Natural killer cell treated with Interleukin-12 subunit alpha and Interleukin-12 subunit beta and Interleukin-15 and Interleukin-18, amount 100 ng/mL, for 72 hours (primary cell): ENCODE measurements around the gene PLA2G4C. TPM values are rescaled to one million over a fixed set of nuclear protein-coding genes. Genes with fewer than 3 reads are reported as not detected.

Experiments used
- ATAC-seq, 2 donors: fragments of 150-1000 bp; cut with Tn5 transposase in 1 of 2; sonication (Bioruptor Pico), chemical (Tn5 transposase) in 1 of 2; 2 replicates each; pipeline ENCODE4 v1.10.0; 2021
- DNase-seq: peaks from one replicate; pipeline ENCODE4 v3.0.0; 2022; ENCODE audit warnings: low spot score
- H3K27ac Mint-ChIP-seq, 2 donors: 1 replicate in 1 of 2; 2 replicates in 1 of 2; pipeline ENCODE4 v1.8.0; 2022; ENCODE audit warnings: mixed read lengths in 2 of 2, mild to moderate bottlenecking in 1 of 2, moderate library complexity in 1 of 2
- H3K27me3 Mint-ChIP-seq, 2 donors: 1 replicate in 1 of 2; 2 replicates in 1 of 2; pipeline ENCODE4 v1.8.0; 2022; ENCODE audit warnings: mixed read lengths in 2 of 2
- H3K36me3 Mint-ChIP-seq: one replicate; pipeline ENCODE4 v1.8.0; 2022; ENCODE audit warnings: mixed read lengths
- H3K4me1 Mint-ChIP-seq, 2 donors: 1 replicate in 1 of 2; 2 replicates in 1 of 2; pipeline ENCODE4 v1.8.0; 2022; ENCODE audit warnings: low read depth in 2 of 2, mixed read lengths in 2 of 2, mild to moderate bottlenecking in 1 of 2
- H3K4me3 Mint-ChIP-seq: one replicate; pipeline ENCODE4 v1.8.0; 2022; ENCODE audit warnings: mixed read lengths
- H3K9me3 Mint-ChIP-seq: 2 replicates; pipeline ENCODE4 v1.8.0; 2022; ENCODE audit warnings: mixed read lengths
- total RNA-seq, 2 donors: library from RNA; stranded (reverse); gene quantifications; one replicate each; pipeline ENCODE4 v1.2.3, GENCODE V29; 2022

Gene PLA2G4C
- total RNA-seq, 2 donors from 2014 or later = 8.2 to 17.2 TPM

DNA sequence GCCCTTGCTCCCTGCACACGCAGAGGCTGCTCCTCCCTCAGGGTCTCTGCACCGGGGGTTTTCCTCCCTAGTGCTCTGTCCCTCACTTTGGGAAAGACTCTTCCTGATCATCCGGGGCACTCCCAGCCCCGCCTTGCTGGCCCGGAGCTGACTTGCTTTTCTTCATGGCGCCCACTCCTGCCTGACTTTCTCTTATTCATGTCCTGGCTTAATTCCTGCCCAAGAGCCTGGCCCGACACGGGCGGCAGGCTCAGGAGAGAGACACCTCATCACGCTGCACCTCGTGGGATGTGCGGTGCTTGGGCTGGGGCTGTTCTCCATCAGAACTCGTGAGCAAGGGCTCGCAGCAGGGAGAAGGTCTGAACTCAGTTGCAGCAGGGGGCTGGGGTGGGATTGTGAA, 11.8 kb upstream of the PLA2G4C start:
- DNase-seq = no peak
- no peaks in the 10 kb centered on the region for H3K9me3 Mint-ChIP-seq
- H3K4me3 Mint-ChIP-seq = peak overlapping the region; percentile 22
- H3K4me1 Mint-ChIP-seq = peaks cover 14% of the 10 kb centered on the region in 2 donors
- H3K36me3 Mint-ChIP-seq = peaks cover 13% of the 10 kb centered on the region
- no peak for ATAC-seq
- H3K27ac Mint-ChIP-seq = peak overlapping the region; percentile 71
- H3K27me3 Mint-ChIP-seq = no peaks in the 10 kb centered on the region

DNA sequence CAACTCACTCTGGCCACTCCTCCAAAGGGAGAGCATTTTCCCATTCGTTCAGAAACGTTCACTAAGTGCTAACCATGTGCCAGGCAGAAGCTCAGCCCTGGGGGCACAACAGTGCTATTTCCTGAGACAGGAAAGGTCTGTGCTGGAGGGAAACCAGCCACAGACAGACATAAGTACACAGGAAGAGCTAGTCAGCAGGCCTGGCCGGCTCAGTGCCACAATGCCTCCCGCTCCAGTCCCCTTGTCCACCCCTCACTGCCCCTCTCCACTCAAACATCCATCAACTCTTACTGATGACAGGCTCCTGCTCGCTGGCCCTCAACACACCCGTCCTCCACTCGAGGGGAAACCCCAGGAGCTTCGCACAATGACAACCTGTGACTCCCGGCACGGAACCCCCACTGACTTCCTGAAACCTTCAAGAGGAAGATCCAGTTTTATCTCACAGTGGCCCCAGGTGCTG, 11.3 kb upstream of the PLA2G4C start:
- peak overlapping the region; percentile 22 for H3K4me3 Mint-ChIP-seq
- H3K36me3 Mint-ChIP-seq = peaks cover 12% of the 10 kb centered on the region
- H3K27ac Mint-ChIP-seq = peak overlapping the region; percentile 71
- no peaks in the 10 kb centered on the region for H3K27me3 Mint-ChIP-seq
- DNase-seq (no peak), ATAC-seq (peak; percentile 54 to 67)
- no peaks in the 10 kb centered on the region for H3K9me3 Mint-ChIP-seq
- peaks cover 14 to 15% of the 10 kb centered on the region in 2 donors for H3K4me1 Mint-ChIP-seq

DNA sequence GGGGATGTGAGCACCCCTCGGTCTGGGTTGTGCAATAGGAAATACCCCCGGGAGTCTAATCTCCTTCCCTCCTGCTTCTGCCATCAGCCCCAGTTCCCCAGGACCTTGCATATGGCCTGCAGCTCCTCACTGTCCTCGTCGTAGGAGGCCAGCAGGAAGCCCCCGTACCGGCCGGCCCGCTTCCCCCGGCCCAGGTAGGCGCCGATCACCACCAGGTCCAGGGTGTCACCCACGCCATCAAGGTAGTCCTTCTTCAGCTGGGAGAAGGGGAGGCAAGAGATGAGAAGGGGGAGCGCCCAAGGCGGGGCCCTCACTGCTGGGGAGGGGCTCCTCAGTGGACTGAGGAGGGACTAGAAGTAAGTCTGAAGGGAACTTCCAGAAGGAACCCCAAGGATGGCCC, 10.4 kb upstream of the PLA2G4C start:
- Mint-ChIP-seq H3K9me3 (no peaks in the 10 kb centered on the region), H3K27ac (no peak overlapping the region), H3K36me3 (peaks cover 12% of the 10 kb centered on the region)

DNA sequence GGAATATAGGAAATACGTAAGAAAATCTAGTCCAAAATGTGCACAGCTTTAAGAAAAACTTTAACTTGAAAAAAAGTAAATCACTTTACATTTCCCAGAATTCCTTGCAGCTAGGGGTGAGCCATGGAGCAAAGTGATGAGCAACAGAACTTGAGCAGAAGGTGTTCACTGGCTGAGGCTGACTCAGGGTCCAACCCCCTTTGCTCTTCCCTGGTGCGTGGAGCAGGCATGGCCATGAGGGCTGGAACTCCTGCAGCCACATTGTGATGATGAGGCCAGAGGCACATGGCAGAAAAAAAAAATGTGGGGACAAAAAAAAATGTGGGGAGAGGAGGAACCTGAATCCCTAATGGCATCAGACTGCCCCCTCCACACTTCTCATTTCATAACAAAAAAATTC, 9.9 kb upstream of the PLA2G4C start:
- H3K36me3 Mint-ChIP-seq = peaks cover 12% of the 10 kb centered on the region
- ATAC-seq (no peak), DNase-seq (no peak)

More for the DNA sequence above, 10.4 kb upstream of the PLA2G4C start:
- Mint-ChIP-seq H3K4me1 (peaks cover 14 to 15% of the 10 kb centered on the region in 2 donors), H3K27me3 (no peaks in the 10 kb centered on the region), H3K4me3 (no peak overlapping the region)
- ATAC-seq (no peak), DNase-seq (no peak)

DNA sequence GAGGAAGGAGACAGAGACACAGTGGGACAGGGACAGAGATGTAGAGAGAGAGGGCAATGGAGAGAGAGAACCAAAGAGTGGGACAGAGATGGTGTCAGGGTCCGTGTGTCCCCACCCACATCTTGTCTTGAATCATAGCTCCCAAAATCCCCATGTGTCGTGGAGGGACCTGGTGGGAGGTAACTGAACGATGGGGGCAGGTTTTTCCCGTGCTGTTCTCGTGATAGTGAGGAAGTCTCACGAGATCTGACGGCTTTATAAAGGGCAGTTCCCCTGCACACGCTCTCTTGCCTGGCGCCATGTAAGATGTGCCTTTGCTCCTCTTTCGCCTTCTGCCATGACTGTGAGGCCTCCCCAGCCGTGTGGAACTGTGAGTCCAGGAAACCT, 7.5 kb upstream of the PLA2G4C start:
- H3K36me3 Mint-ChIP-seq = peaks cover 7% of the 10 kb centered on the region
- H3K4me3 Mint-ChIP-seq = no peak overlapping the region

More for the DNA sequence above, 9.9 kb upstream of the PLA2G4C start:
- H3K4me1 Mint-ChIP-seq = peaks cover 14 to 15% of the 10 kb centered on the region in 2 donors
- H3K4me3 Mint-ChIP-seq = no peak overlapping the region
- H3K27me3 Mint-ChIP-seq = no peaks in the 10 kb centered on the region
- no peaks in the 10 kb centered on the region for H3K9me3 Mint-ChIP-seq
- no peak overlapping the region for H3K27ac Mint-ChIP-seq

DNA sequence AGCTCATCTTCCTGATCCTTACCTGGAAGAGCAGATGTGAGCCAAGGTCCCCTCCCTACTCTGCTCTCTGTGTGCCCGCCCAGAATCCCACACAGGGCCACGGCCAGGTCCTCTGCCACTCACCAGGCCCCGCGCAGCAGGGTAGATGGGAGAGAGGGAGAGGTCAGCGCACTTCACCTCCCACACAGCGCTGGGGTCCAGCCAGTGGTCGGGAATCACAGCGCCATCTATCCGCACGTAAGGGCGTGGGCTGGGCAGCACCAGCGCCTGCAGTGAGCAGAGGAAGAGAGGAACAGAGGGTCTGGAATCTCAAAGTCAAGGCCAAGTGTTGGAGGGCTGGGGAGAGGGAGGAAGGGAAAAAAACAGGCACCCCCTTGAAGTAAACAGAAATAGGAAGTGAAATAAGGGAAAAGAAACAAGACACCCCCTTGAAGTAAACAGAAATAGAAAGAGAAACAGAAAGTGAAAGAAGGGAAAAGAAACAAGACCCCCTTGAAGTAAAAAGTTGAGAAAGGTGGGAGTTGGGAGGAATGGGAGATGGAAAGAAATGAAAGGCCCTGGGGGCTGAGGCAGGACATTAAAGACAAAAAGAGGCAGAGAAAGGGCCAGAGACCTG, 7.0 kb upstream of the PLA2G4C start:
- Mint-ChIP-seq H3K27ac (peak overlapping the region; percentile 50 to 64), H3K4me3 (no peak overlapping the region), H3K4me1 (peaks cover 14 to 17% of the 10 kb centered on the region in 2 donors), H3K27me3 (no peaks in the 10 kb centered on the region), H3K36me3 (peaks cover 7% of the 10 kb centered on the region), H3K9me3 (no peaks in the 10 kb centered on the region)
- ATAC-seq (no peak), DNase-seq (no peak)

More for the DNA sequence above, 7.5 kb upstream of the PLA2G4C start:
- Mint-ChIP-seq H3K27me3 (no peaks in the 10 kb centered on the region), H3K9me3 (no peaks in the 10 kb centered on the region), H3K27ac (peak overlapping the region; percentile 50 to 64), H3K4me1 (peaks cover 14 to 16% of the 10 kb centered on the region in 2 donors)
- ATAC-seq (no peak), DNase-seq (no peak)

DNA sequence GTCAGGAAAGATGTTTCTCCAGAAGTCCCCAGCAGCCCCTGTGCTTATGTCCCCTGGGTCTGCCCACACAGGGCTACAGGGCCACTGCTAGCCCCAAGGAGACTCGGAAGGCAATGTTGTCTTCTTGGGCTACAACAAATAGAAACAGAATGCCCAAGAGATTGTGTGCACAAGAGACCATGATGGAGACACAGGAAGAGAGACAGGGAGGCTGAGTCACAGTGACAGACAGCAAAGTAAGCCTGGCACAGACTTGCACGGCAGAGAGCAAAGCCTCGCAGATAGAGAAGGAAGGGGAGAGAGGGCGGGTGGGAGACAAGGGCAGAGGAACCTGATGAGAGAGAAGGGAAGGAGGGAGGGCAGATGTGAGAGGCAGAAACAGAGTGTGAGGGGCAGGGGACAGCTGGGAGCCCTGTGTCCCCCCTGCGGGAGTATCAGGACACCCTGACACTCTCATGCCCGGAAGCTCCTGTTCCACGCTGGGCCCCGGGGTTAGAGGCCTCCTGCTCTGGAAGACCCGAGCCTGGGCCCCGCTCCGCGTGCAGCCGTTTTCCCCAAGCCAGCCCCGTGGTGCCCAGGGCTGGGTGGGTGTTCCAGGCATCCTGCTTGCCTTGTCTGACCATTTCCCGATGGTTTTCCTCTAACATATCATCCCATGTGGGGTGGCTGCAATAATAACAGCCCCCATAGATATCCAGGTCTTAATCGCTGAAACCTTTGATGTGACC, 2.7 kb upstream of the PLA2G4C start:
- Mint-ChIP-seq H3K27ac (peak overlapping the region; percentile 33 to 65), H3K36me3 (peaks cover 7% of the 10 kb centered on the region), H3K4me3 (no peak overlapping the region), H3K27me3 (no peaks in the 10 kb centered on the region), H3K4me1 (peaks cover 7 to 14% of the 10 kb centered on the region in 2 donors), H3K9me3 (no peaks in the 10 kb centered on the region)
- ATAC-seq (no peak), DNase-seq (no peak)

DNA sequence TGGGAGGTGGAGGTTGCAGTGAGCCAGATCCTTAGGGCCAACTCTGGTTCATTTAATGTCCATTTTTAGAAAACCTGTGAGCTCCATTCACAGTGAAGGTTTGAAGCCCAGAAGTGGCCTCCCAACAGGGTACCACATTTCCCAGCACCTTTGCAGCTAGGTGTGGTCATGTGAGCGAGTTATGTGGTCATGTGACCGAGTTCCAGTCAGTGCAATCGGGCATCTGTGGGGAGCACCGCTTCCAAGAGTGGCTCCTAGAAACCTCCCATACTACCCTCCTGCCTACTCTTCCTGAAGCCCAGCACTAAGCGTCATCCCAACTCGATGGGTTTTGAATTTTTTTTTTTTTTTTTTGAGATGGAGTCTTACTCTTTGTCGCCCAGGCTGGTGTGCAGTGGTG, 663 bp upstream of the PLA2G4C start:
- Mint-ChIP-seq H3K4me1 (peaks cover 7 to 12% of the 10 kb centered on the region in 2 donors), H3K4me3 (no peak overlapping the region), H3K36me3 (no peaks in the 10 kb centered on the region), H3K9me3 (no peaks in the 10 kb centered on the region), H3K27me3 (peaks cover 0 to 2% of the 10 kb centered on the region in 2 donors), H3K27ac (peak overlapping the region; percentile 89 to 90)
- ATAC-seq (no peak), DNase-seq (no peak)

DNA sequence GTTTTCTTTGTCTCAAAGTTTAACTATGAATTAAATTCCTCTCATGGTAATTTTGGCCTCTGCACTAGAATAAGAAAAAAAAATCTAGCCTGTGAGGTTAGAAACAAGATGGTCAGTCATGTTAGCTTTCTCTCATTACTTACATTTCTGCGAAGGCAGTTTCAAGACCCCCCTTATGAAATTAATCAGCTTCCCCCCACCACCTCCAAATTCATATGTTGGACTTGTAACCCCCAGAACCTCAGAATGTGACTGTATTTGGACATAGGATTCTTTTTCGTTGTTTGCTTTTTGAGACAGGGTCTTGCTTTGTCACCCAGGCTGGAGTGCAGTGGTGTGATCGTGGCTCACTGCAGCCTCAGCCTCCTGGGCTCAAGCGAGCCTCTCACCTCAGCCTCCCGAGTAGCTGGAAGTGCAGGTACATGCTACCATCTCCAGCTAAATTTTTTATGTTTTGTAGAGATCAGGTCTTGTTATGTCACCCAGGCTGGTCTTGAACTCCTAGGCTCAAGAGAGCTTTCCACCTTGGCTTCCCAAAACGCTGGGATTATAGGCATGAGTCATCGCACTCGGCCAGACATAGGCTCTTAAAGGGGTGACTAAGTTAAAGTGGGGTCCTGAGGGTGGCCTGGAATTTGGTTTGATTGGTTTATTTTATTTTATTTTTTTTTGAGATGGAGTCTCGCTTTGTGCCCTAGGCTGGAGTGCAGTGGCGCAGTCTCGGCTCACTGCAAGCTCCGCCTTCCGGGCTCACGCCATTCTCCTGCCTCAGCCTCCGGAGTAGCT, 1.4 kb downstream of the PLA2G4C start:
- Mint-ChIP-seq H3K27me3 (peaks cover 0 to 4% of the 10 kb centered on the region in 2 donors), H3K36me3 (no peaks in the 10 kb centered on the region), H3K9me3 (no peaks in the 10 kb centered on the region), H3K4me1 (peaks cover 7 to 12% of the 10 kb centered on the region in 2 donors), H3K4me3 (peak overlapping the region; percentile 44), H3K27ac (peak overlapping the region in 1 of 2 donors; percentile 39)
- DNase-seq (no peak), ATAC-seq (no peak)

DNA sequence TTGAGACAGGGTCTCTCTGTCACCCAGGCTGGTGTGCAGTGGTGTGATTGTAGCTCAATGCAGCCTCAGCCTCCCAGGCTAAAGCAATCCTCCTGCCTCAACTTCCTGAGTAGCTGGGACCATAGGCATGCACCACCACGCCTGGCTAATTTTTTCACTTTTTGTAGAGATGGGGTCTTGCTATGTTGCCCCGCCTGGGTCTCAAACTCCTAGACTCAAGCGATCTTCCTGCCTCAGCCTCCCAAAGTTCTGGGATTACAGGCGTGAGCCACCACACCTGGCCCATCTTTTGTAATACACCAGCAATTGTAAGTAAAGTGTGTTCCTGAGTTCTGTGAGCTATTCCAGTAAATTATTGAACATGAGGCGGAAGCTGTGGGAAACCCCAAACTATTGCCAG, 6.7 kb downstream of the PLA2G4C start:
- DNase-seq = no peak
- H3K4me3 Mint-ChIP-seq = no peak overlapping the region
- H3K27ac Mint-ChIP-seq = no peak overlapping the region
- H3K4me1 Mint-ChIP-seq = peaks cover 5 to 11% of the 10 kb centered on the region in 2 donors
- H3K27me3 Mint-ChIP-seq = peaks cover 0 to 4% of the 10 kb centered on the region in 2 donors
- no peak for ATAC-seq
- no peaks in the 10 kb centered on the region for H3K9me3 Mint-ChIP-seq
- H3K36me3 Mint-ChIP-seq = no peaks in the 10 kb centered on the region

DNA sequence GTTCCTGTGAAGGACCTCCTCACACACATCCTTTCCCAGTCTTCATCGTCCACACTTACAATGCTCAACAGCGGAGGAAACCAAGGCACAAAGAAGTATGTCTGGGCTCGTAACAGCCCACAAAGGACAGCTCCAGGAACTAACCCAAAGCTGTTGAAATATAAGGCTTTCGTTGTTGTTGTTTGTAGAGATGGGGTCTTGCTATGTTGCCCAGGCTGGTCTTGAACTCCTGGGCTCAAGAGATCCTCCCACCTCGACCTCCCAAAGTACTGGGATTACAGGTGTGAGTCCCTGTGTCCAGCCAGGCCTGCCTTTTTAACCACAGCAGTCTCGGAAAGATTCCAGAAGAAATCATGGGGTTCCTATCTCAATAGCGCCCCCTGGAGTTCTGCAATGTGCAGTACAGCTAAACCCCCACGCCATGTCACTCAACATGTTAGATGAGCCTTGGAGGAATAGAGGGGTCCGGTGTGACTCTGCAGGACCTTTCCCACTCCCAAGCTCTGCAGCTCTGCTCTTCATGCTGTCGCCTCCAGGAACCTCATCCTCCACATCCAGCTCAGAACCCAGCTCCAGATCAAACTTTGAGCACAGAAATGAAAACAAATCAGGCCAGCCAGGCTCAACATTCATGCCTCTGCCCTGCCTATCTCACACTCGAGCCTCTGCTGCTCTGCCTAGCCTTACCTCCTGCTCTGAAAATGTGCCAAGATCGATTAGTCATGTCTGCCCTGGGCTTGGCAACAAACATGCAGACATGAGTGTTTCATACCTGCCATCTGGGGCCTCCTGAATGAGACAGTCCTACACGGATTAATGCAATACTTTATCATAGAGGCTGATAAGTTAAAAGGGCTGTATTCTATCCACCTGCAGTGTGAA, 7.5 kb downstream of the PLA2G4C start:
- no peaks in the 10 kb centered on the region for H3K9me3 Mint-ChIP-seq

DNA sequence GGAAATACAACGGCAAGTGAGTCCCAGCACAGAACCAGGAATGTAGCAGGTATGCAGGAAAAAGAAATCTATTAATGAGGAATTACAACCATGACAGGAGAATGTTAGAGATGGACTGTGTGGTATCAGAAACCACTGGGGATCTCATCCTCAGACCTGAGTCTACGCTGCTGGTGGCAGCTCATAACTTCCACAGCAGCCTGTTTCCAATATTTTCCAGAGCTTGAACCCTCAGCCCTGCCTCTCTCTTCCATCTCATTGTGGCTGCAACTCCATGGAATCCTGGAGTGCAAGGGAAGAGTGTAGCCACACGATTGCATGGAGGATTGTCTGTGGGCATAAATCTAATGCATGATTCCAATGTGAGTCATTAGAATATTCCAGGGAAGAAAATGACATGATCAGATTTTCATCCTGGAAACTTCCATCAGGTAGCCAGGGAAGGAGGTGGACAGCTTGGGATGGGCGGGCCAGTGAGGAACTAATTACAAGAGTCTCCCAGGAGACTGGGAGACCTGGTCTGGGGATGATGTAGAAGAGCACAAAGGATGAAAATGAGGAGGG, 14.9 kb downstream of the PLA2G4C start:
- Mint-ChIP-seq H3K4me1 (peaks cover 0 to 3% of the 10 kb centered on the region in 2 donors), H3K27me3 (peaks cover 0 to 14% of the 10 kb centered on the region in 2 donors), H3K4me3 (no peak overlapping the region), H3K27ac (no peak overlapping the region), H3K9me3 (no peaks in the 10 kb centered on the region), H3K36me3 (peaks cover 21% of the 10 kb centered on the region)
- ATAC-seq (no peak), DNase-seq (no peak)

More for the DNA sequence above, 7.5 kb downstream of the PLA2G4C start:
- no peak overlapping the region for H3K27ac Mint-ChIP-seq
- no peak for DNase-seq
- H3K27me3 Mint-ChIP-seq = peaks cover 0 to 4% of the 10 kb centered on the region in 2 donors
- peaks cover 5 to 11% of the 10 kb centered on the region in 2 donors for H3K4me1 Mint-ChIP-seq
- H3K4me3 Mint-ChIP-seq = no peak overlapping the region
- no peaks in the 10 kb centered on the region for H3K36me3 Mint-ChIP-seq
- ATAC-seq = peak in 1 of 2 donors; percentile 33

DNA sequence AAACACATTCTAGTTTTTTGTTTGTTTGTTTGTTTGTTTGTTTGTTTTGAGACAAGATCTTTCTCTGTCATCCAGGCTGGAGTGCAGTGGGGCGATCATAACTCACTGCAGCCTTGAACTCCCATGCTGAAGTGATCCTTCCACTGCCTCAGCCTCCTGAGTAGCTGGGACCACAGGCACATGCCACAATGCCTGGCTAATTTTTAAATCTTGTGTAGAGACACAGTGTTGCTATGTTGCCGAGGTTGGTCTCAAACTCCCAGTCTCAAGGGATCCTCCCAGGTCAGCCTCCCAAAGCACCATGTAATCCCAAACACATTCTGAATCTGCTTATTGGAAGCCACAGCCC, 15.8 kb downstream of the PLA2G4C start:
- Mint-ChIP-seq H3K4me1 (peaks cover 0 to 3% of the 10 kb centered on the region in 2 donors), H3K4me3 (no peak overlapping the region), H3K36me3 (peaks cover 21% of the 10 kb centered on the region), H3K9me3 (no peaks in the 10 kb centered on the region), H3K27ac (no peak overlapping the region), H3K27me3 (peaks cover 0 to 17% of the 10 kb centered on the region in 2 donors)
- DNase-seq (no peak), ATAC-seq (no peak)
